SK-N-DZ (cell line): ENCODE results near the gene FRAT1.

Experiments
- DNase-seq: peaks from one replicate; pipeline ENCODE4 v3.0.0-alpha.2; 2015; ENCODE audit warnings: low spot score
- small RNA-seq, 2 experiments: library from RNA; depleted of rRNA; stranded (forward); fragments of <200 nt; gene quantifications; one replicate each; pipeline ENCODE3, GENCODE V24; 2014

The FRAT1 gene

GRCh38 chr10:97365761-97366351 is 46.8 kb downstream of the FRAT1 start:
- DNase-seq, result no peak

GRCh38 chr10:97366572-97366971 is 47.5 kb downstream of the FRAT1 start:
- DNase-seq, result no peak

GRCh38 chr10:97367126-97367649 is 48.1 kb downstream of the FRAT1 start:
- DNase-seq, result no peak

Small RNA genes within 50 kb of the gene (small RNA-seq; reads per million reads assigned to genes)
- 0 reads per million in 2 experiments for gene RF00017
